GM20431 (cell line): ENCODE results near the gene RNLS.

Source experiments
- in situ Hi-C: fragments of 300-500 bp; cut with MseI, MboI; formaldehyde crosslinking; loops from one replicate; pipeline ENCODE4 v1.15.0; 2020; ENCODE audit warnings: low sequenced_read_pairs; ENCODE audit not compliant: unreplicated experiment

The RNLS gene

GRCh38 chr10:88455831-88456230 is 127.3 kb downstream of the RNLS start:
- in situ Hi-C loops = no loop called here

- in situ Hi-C loops = no loop called here
These were observed 132.9 kb downstream of the RNLS start for GRCh38 chr10:88450201-88450600.

- in situ Hi-C loops = no loop called here
These were observed 140.4 kb downstream of the RNLS start for GRCh38 chr10:88442716-88443115.

- in situ Hi-C loops = no loop called here
These were observed 142.6 kb downstream of the RNLS start for GRCh38 chr10:88440541-88440940.

GRCh38 chr10:88439932-88440331 is 143.2 kb downstream of the RNLS start:
- in situ Hi-C loops = no loop called here

GRCh38 chr10:88437411-88437810 is 145.7 kb downstream of the RNLS start:
- in situ Hi-C loops = no loop called here

- in situ Hi-C loops = no loop called here
These were observed 149.4 kb downstream of the RNLS start for GRCh38 chr10:88433565-88434186.

- in situ Hi-C loops = no loop called here
These were observed 152.0 kb downstream of the RNLS start for GRCh38 chr10:88431103-88431502.

GRCh38 chr10:88428976-88429375 is 154.1 kb downstream of the RNLS start:
- in situ Hi-C loops = no loop called here

GRCh38 chr10:88428442-88428841 is 154.7 kb downstream of the RNLS start:
- in situ Hi-C loops = no loop called here

GRCh38 chr10:88427024-88427423 is 156.1 kb downstream of the RNLS start:
- in situ Hi-C loops = no loop called here

- in situ Hi-C loops = no loop called here
These were observed 158.2 kb downstream of the RNLS start for GRCh38 chr10:88424881-88425280.

GRCh38 chr10:88423732-88424131 is 159.4 kb downstream of the RNLS start:
- in situ Hi-C loops = no loop called here

- in situ Hi-C loops = no loop called here
These were observed 161.5 kb downstream of the RNLS start for GRCh38 chr10:88421590-88421989.

- in situ Hi-C loops = no loop called here
These were observed 164.2 kb downstream of the RNLS start for GRCh38 chr10:88418871-88419270.

GRCh38 chr10:88417387-88418030 is 165.6 kb downstream of the RNLS start:
- in situ Hi-C loops = no loop called here

GRCh38 chr10:88416801-88417200 is 166.3 kb downstream of the RNLS start:
- in situ Hi-C loops = no loop called here

GRCh38 chr10:88415533-88416130 is 167.5 kb downstream of the RNLS start:
- in situ Hi-C loops = no loop called here

- in situ Hi-C loops = no loop called here
These were observed 169.7 kb downstream of the RNLS start for GRCh38 chr10:88413412-88413811.

- in situ Hi-C loops = no loop called here
These were observed 171.3 kb downstream of the RNLS start for GRCh38 chr10:88411772-88412349.

GRCh38 chr10:88409824-88410223 is 173.3 kb downstream of the RNLS start:
- in situ Hi-C loops = no loop called here
